ENCODE data around the gene RHBDD3.
A peak's percentile ranks its signal among the peaks of the same experiment; 100 is the strongest.

RHBDD3 gene

DNA sequence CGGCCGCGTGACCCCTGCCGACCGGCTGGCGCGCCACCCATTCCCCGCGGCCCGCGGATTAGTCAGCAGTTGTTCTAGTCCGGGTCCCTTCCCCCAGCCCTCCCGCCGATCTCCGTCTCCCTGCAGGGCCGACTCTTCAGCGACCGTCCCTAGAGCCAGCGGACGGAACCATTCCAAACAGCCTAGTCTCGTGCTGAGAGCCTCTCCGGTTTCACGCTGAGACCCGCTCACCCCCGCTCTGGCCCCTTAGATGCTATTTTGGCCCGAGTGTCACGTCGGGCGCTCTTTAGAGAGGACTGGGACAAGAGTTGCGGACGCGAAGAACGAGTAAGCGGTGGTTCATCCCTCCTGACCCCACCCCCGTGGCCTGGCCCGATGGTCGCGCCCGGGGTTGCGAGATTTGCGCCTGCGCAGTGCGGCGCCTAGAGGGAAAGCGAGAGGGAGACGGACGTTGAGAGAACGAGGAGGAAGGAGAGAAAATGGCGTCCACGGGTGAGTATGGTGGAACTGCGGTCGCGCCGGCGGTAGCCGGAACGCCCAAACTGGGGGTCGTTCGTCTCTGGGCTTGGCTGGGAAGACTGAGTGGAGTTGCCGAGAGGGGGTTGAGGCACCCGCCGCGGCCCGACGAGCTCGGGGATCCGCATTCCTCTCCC lies at the start of gene RHBDD3, which contains the start of gene EWSR1:
TSS of gene RHBDD3 (minus strand) at position 124 of the 653 bp plus-strand sequence. CDS start 2,355 bp downstream, outside the sequence.
TSS of gene EWSR1 (plus strand) at position 411 of the 653 bp plus-strand sequence. CDS start at position 480, 69 bp downstream.
- DNase-seq: peak; percentile 82 to 91

DNA sequence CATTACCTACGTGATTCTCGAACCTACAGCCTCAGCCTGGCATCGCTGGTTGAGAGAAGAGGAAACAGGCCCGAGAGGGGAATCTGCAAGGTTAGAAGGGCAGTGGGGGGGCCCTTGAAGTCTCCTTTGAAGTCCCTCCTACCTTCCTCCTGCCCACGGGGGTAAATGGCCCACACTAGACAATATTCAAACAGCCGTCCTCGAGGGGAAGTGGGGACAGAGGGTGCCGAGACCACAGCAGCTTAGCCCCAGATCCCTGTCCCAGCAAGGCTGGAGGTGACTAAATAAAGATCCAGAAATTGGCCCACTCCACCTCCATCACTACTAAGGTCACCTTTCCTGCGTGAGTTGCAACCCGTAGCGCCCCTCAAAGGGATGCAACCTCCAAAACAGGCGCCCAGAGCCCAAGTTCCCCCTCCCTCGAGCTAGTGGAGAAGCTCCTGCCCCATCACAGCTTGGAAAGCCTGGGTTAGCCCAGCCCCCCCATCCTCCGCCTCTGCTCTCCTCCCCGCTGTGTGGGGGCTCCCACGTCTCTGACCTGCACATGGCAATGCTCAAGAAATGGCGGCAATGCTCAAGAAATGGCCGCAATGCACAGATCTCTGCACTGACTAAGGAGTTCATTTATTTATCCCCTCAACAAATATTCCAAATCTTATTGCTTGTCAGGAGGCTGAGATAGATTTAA lies 48.5 kb upstream of the RHBDD3 start:
- DNase-seq: no peak

DNA sequence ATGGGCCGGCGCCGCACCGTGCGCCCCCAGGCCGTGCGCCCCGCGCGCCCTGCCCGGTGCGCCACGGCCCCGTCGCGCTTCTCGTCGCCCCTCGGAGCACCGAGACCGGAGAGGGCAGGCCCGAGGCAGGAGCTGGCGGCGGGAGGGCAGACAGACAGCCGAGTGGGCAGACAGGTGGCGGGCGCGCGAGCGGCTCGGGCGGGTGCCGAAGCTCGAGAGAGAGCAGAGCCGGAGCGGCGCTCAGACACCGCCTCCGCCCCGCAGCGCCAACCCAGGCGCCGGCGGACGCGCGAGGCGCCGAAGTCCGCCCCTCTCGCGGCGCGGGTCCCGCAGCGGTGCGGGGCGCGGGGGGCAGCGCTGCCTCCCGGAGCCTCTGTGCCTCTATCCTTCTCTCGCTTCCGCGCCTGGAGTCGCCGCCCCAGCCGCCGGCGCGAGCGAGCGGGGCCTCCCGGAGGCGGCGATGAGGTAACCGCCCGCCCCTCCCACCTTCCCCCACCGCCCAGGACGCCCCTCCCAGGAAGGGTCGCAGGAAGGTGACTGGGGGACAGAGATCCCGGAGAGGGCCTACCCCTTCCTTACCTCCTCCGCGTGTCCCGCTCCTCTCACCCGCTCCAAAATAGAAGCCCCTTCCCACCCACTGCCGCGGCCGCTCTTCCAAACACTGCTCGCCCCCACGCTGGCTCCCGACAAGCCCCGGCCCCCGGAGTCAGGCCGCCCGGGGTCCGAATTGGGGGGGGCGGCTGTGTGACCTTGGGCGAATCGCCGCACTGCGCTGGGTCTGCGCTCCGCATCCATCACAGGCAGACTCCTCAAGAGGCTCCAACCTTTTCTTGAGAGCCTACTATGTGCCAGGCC lies 47.7 kb upstream of the RHBDD3 start, which contains the start of gene RASL10A:
TSS of gene RASL10A (minus strand) at position 412 of the 855 bp plus-strand sequence. CDS start 451 bp downstream, outside the sequence.
- peak in 1 of 2 experiments; percentile 11 for DNase-seq

DNA sequence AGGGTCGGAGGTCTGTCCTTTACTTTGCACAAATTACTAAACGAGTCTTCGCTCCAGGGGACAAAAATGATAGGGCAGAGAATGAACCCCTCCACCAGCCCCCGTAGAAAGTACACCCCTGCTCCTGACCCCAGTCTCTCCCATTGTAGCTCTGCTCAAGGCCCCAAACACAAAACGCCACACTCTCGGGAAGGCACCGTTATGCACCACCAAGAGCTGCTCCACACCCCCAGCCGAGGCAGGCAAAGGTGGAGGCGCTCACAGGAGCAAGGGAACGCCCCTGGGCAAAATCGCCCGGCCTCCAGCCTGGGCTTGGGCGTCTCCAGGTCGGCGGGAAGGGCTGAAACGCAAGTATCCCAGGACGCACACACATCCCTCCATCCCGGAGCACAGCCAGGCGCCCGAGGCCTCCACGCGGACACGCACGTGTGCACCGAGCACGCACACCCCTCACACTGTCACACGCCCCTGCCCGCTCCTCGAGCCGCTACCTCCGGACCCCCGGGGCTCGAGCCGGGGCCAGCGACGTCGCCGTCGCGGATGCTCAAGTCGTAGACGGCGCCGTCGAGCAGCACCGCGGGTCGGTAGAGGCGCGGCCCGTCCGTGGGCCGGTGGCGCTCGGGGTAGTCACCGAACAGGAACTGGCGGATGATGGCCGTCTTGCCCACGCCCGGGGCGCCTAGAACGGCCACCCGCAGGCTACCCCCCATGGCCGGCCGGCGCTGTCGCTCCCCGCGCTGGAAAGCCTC lies 46.9 kb upstream of the RHBDD3 start:
- no peak for DNase-seq

DNA sequence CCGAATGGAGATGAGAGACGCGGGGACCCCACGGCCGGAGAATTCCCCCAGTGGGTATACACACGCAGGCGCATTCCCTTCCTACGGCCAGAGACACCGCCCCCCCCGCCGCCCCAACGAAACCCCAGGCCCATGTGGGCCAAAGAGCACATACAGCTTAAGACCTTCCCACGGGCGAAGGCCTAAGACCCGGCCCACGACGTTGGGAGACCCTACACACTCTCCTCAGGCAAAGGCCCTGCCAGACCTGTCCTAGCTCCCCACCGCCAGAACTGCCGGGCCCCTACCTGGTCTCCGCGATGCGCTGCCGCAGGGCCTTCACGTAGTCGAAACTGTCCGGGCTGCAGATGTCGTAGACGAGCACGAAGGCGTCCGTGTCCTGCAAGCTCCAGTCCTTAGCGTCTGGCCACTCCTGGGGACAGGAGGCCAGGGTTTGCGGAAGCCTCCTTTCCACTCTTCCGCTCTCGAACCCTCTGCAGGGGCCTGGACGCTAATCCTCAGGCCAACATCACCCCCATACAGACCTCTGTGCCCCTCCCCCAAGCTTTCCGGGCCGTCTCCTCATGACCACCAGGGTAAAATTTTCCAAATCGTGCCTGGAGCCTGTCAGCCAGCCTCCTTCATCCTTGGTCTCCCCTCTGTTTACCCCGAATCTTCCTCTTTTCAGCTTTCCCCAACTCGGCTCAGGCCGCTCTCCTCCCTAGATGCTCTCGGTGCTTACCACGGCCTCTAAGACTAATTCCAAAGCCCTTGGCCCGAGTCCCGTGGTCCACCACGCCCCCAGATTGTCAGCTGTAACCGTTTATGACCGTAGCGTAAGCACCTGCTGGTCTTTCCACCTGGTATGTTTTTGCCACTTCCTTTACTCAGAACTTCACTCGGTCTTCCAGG lies 46.0 kb upstream of the RHBDD3 start:
- peak; percentile 2 to 28 for DNase-seq

DNA sequence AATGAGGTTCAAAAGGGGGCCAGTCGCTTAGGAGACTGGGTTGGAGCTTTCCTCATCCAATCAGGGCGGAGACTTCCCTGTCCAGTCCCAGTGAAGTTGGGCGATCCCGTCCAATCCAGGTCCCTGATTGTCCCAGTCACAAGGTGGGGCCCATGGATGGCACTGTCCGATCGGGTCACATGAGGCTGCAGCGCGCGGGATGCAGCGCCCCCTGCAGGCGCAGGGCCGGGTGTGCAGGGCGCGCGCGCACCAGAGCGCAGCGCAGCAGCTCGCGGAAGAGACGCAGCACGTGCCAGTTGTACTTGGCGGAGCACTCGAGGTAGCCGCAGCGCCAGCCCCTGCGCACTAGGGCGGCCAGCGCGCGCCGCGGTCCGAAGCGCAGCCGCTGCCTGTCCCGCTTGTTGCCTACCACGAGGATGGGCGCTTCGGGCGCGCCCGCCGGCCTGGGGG lies 45.4 kb upstream of the RHBDD3 start:
- no peak for DNase-seq

DNA sequence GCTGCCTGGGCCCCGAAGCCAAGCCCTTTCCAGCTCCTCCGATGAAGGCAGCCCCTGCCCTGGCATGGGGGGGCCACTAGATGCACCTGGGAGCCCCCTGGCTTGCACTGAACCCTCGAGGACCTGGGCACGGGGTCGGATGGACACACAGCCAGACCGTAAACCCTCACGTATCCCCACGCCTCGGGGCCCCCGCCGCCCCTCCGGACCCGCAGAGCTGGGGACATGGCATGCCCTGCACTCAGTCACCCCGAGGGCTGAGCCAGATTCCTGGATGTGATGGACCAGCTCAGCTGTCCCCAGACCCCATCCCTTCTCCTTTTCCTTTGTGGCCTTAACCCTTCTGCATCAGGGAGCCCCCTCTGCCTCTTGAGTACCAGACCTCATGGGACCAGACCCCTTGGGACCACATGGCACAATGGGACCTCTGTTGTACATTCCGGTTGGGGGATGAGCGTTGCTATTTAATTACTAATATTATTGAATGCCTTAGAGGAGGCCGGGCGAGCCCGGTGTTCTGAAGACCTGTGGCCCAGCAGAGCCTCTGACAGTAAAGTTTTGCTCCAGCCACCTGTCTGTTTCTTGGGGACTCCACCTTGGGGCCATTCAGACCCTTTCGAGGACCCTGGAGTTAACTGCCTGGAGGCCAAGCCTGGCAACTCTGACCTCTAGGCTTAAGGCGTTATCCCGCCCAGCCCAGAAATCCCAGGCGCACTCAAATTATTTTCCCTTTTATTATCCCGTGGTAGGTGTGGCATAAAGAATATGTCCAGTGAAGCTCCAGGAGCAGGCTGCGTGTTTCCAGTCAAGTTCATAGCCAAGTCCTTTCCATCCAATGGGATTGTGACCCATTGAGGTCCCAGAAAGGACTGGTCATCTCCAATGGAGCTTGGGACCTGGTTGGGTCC lies 44.7 kb upstream of the RHBDD3 start:
- no peak for DNase-seq

DNA sequence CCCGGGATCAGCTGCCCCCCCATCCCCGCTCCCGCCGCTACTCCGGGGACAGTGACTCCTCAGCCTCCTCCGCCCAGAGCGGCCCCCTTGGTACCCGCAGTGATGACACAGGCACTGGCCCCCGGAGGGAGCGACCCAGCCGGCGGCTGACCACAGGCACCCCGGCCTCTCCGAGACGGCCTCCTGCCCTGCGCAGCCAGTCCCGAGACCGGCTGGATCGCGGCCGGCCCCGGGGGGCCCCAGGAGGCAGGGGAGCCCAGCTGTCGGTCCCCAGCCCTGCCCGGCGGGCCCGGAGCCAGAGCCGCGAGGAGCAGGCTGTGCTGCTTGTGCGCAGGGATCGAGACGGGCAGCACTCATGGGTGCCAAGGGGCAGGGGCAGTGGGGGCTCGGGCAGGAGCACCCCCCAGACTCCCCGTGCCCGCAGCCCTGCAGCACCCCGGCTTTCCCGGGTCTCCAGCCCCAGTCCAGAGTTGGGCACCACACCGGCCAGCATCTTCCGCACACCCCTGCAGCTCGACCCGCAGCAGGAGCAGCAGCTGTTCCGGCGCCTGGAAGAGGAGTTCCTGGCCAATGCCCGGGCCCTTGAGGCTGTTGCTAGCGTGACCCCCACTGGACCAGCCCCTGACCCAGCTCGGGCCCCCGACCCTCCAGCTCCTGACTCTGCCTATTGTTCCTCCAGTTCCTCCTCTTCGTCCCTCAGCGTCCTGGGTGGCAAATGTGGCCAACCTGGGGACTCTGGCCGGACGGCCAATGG lies 43.9 kb upstream of the RHBDD3 start:
- no peak for DNase-seq

DNA sequence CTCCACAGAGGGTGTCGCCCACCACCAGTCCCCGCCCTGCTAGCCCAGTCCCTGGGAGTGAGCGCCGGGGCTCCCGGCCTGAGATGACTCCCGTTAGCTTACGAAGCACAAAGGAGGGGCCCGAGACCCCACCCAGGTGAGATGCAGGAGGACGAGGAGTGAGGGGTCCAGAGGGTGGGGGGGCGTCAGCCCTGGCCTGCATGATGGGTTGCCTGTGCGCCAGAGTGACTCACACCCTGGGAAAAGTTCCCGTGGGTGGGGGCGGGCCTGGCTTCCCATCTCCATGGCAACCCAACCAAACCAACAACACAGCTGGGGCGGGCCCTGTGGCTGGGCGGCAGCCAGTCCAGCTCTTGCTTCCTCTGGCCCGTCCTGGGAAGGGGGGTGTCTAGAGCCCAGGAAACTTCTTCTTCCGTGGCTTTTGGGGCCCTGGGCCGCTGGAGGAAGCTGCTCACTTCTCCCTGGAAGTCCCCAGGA lies 43.1 kb upstream of the RHBDD3 start:
- peak; percentile 49 to 52 for DNase-seq

DNA sequence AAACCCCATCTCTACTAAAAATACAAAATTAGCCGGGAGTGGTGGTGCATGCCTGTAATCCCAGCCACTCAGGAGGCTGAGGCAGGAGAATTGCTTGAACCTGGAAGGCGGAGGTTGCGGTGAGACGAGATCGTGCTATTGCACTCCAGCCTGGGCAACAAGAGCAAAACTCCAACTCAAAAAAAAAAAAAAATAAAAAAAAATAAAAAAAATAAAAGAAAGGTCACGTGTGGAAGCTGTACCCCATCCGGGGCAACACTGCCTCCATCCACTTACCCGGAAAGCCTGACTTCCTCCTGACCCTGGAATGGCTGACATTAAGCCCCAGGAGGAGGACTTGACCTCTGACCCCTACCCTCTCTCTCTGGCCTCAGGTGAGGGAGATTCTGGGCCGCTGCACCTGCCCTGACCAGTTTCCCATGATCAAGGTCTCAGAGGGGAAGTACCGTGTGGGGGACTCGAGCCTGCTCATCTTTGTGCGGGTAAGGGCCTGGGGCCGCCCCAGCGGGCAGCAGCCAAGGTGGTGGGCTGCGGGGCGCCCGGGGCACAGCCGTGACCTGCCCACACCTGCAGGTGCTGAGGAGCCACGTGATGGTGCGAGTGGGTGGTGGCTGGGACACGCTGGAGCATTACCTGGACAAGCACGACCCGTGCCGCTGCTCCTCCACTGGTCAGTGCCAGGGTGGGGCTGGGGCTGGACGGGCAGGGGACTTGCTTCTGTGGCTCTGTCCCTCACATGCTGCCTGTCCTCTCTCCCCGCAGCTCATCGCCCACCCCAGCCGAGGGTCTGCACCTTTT lies 42.5 kb upstream of the RHBDD3 start:
- DNase-seq: no peak

DNA sequence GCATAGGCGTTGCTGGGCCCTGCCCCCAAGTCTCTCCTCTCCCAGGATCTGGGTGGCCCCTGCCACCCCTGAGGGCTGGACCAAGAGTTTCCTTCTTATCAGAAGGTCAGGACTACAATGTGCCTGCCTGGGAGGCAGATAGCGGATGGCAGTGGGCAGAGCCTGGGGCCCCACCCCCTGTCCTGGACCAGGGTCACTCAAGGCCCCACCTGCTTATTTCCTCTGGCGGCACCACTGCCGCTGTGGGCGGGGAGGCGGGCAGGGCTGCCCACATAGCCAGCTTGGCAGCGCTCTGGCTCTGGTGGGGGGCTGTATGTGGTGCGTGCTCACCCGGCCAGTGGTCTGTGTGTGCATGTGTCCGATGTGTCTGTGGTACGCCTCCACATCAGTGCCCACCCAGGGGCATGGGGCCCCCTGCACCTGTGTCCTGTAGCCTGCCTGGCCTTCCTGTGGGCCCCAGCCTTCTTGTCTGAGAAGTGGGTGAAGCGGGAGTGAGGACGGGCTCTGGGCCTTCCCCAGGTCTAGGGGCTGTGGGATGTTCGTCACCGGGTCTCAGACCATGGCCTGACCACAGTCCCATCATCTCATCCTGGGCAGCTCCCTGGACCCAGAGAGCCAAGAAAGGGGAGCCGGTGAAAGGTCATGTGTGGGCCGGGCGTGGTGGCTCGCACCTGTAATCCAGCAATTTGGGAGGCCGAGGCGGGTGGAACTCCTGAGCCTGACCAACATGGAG lies 41.7 kb upstream of the RHBDD3 start:
- no peak for DNase-seq

DNA sequence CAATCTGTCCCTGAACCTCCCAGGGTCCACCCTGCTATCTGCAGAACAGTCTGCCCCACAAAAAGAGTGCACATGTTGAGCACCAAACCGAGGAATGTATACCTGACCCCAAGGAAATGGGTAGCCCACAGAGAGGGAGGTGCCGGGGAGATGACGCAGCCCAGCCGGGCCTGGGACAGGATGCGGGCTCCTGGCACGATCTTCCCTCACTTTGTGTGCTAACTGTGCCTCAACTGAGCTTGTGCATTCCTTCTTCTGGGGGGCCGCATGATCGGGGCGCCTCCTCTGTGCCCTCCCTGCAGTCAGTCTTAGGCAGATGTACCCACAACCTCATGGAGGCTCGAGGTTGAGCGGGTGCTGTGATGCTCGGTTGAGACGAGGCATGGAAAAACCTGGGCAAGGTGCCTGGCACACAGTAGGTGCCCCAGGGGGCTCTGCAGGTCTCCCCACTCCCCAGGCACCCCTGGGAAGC lies 41.0 kb upstream of the RHBDD3 start:
- DNase-seq: no peak

DNA sequence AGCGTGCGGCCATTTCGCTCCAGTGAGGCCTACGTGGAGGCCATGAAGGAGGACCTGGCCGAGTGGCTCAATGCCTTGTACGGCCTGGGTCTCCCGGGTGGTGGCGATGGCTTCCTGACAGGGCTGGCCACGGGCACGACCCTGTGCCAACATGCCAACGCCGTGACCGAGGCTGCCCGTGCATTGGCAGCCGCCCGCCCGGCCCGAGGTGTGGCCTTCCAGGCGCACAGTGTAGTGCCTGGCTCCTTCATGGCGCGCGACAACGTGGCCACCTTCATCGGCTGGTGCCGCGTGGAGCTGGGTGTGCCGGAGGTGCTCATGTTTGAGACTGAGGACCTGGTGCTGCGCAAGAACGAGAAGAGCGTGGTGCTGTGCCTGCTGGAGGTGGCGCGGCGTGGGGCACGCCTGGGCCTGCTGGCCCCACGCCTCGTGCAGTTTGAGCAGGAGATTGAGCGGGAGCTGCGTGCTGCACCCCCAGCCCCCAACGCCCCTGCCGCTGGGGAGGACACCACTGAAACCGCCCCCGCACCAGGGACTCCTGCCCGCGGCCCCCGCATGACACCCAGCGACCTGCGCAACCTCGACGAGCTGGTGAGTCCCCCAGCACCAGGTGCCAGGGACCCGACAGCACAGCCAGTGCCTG lies 40.5 kb upstream of the RHBDD3 start:
- no peak for DNase-seq

DNA sequence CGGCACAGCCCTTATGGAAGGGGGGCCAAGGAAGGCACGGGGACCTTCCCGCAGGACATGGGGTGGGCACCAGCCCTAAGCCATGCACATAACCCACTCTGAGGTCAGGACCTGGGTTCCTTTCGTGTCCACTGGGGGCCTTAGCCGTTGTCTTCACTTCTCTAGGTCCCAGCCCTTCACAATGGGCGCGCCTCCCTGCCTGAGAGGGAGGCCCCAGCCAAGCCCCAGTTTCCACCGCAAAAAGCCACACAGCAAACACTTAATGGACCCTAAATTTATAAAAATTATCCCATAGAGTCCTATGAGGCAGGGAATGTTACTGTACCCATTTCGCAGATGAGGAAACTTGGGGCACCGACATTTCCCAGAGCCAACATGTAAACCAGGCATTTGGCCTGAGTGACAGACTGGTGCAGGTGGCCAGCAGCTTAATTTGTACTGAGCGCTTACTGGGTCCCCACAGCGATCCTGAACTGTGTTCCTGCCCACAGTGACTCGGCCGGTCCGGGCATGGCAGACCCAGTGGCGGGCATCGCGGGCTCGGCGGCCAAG lies 39.9 kb upstream of the RHBDD3 start:
- DNase-seq: no peak

DNA sequence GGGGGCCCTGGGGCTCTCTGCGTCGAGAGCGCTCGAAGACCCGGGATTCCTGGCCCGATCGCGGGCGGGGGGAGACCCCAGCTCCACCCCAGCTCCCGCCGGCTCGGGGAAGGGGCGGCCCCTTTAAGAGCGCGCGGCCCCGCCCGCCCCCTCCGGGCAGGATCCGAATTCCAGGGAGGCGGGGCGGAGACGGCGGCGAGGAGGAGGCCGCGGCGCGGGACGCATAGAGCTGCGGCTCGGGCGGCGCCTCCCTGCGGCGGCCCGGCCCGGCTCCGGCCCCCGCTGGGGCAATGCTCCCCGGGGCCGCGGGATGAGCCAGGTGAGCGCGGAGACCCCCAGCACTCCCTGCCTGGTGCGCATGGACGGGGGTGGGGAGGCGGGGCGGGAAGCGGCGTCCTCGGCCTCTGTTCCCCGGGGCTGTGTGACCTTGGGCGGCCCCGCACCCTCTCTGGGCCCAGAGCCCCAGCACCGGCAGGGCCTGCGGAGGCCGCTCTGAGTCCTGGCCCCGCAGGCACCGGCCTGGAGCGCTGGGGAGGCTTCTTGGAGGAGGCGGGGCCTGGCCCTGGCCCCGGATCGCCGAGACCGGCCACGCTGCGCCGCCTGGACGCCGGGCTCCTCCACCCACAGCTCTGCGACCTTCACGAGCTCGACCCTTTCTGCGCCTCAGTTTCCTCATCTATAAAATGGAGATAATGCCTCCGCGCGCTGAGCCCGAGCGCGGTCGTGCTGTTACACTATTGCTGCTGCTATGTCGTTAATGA lies 39.2 kb upstream of the RHBDD3 start:
- peak; percentile 41 to 48 for DNase-seq
